ENCODE data around the gene SGSM2. TPM values are rescaled to one million over a fixed set of nuclear protein-coding genes. Genes with fewer than 3 reads are reported as not detected.

Gene SGSM2
- total and polyA plus RNA-seq, 2 experiments from 2014 or later: 99.3 to 106 TPM

DNA sequence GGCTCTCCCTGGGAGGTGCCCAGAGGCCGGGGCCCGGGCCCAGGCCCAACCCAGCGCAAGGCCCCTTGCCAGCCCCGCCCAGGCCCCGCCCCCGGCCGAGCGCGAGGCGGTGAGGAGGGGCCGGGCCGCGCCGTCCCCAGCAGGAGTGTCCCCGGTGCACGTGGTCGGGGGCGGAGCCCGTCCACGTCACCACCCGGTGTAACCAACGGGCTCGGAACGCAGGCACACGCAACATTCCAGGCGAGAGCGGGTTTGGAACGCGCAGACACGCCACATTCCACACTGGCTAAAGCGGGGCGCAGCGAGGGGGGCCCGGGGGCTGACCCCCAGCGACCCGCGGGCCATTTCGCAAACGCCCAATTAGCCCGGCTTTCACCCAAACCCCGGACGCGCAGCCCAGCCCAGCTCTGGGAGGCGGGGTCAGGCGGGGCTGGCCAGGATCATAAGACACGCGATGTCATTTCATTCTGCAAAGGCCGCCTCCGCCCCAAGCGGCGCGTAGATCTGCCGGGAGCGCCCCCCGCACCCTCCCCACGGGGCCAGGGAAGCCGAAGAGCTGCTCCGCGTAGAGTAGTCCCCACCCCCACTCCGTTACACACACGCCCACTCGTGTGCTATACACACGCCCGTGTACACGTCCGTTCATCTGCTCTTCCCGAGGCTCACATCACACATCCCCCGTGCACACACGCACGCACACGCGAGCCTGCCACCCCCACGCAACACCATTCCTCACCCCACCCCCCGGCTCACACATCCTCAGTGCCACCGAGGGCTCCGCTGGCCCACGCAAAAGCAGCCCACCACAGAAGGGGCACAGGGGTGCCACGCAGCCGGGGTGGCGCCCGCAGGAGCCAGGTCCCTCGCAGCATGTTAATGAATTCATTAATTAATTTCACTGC, 62.5 kb downstream of the SGSM2 start:
- no peaks in the 10 kb centered on the region for H3K9me3 ChIP-seq (ENCODE audit: low read depth)
- TF ChIP-seq, protein P1, sequence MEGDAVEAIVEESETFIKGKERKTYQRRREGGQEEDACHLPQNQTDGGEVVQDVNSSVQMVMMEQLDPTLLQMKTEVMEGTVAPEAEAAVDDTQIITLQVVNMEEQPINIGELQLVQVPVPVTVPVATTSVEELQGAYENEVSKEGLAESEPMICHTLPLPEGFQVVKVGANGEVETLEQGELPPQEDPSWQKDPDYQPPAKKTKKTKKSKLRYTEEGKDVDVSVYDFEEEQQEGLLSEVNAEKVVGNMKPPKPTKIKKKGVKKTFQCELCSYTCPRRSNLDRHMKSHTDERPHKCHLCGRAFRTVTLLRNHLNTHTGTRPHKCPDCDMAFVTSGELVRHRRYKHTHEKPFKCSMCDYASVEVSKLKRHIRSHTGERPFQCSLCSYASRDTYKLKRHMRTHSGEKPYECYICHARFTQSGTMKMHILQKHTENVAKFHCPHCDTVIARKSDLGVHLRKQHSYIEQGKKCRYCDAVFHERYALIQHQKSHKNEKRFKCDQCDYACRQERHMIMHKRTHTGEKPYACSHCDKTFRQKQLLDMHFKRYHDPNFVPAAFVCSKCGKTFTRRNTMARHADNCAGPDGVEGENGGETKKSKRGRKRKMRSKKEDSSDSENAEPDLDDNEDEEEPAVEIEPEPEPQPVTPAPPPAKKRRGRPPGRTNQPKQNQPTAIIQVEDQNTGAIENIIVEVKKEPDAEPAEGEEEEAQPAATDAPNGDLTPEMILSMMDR (IDR thresholded peaks at IDR 0.05; ENCODE audit: low read depth, low read length): no peak
- peak overlapping the region; percentile 83 for H3K4me3 ChIP-seq
- no peaks in the 10 kb centered on the region for H3K36me3 ChIP-seq
- H3K27me3 ChIP-seq: no peaks in the 10 kb centered on the region
- peak; percentile 97 to 98 for DNase-seq (ENCODE audit: low read depth in 1 of 2, low spot score in 1 of 2)
- peaks cover 39% of the 10 kb centered on the region for H3K4me1 ChIP-seq (ENCODE audit: low read depth)
- H3K27ac ChIP-seq: peak overlapping the region; percentile 98

DNA sequence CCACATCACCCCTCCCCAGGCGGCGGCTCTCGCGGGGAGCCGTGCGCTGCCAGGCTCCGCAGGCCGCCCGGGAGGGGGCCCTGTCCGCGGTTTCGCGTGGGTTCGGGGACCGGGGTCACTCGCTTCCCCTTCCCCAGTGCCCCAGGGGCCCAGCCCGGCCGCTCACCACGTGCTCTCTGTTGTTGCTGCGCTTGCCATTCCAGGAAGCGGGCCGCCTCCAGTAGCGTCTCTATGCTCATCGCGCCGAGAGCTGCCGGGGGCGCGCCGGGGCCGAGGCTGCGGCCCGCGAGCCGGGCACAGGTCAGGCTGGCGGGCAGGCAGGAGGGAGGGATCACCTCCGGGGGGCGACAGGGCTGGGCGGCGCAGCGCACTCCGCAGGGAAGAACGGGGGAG, 63.2 kb downstream of the SGSM2 start:
- Histone ChIP-seq H3K4me3 (peak overlapping the region; percentile 83), H3K4me1 (ENCODE audit: low read depth) (peaks cover 32% of the 10 kb centered on the region), H3K36me3 (no peaks in the 10 kb centered on the region), H3K27me3 (no peaks in the 10 kb centered on the region), H3K27ac (peak overlapping the region; percentile 98), H3K9me3 (ENCODE audit: low read depth) (no peaks in the 10 kb centered on the region)
- peak; percentile 57 to 83 for DNase-seq (ENCODE audit: low read depth in 1 of 2, low spot score in 1 of 2)
- TF ChIP-seq, protein P1 (IDR thresholded peaks at IDR 0.05; ENCODE audit: low read depth, low read length): no peak

DNA sequence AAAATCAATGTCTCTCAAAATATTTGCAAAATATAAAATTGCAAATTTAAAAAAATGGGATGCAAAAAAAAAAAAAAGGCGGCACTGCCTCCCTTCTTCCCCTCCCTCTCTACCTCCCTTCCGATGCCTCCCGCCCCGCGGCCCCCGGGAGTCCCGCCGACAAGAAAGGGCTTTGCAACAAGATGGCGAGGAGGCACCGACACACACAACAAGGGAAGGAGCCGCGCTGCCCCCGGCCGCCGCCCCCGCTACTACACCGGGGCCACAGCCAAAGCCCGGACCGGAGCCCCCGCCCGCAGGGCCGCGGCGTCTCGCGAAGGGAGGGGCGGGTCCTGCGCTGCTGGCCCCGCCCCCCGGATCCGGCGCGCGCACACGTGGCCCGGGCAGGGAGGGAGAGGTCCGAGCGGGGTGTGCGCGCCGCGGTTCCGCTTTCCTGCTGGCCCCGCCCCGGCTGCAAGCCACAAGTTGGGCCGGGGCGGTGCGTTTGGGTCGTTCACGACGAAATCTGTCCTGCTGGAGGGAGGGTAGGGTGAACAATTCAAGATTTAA, 63.6 kb downstream of the SGSM2 start, which contains the start of gene MNT:
MNT (minus strand) TSS at position 184 of the 549 bp plus-strand sequence. CDS start 348 bp downstream, outside the sequence.
- Histone ChIP-seq H3K4me1 (ENCODE audit: low read depth) (peaks cover 27% of the 10 kb centered on the region), H3K4me3 (peak within 1 kb of the TSS; percentile 83), H3K27me3 (no peaks in the 10 kb centered on the region), H3K27ac (peak within 1 kb of the TSS; percentile 98), H3K36me3 (no peaks in the 10 kb centered on the region), H3K9me3 (ENCODE audit: low read depth) (no peaks in the 10 kb centered on the region)
- peak; percentile 96 to 98 for DNase-seq (ENCODE audit: low read depth in 1 of 2, low spot score in 1 of 2)
- TF ChIP-seq, protein P1 (IDR thresholded peaks at IDR 0.05; ENCODE audit: low read depth, low read length): no peak

DNA sequence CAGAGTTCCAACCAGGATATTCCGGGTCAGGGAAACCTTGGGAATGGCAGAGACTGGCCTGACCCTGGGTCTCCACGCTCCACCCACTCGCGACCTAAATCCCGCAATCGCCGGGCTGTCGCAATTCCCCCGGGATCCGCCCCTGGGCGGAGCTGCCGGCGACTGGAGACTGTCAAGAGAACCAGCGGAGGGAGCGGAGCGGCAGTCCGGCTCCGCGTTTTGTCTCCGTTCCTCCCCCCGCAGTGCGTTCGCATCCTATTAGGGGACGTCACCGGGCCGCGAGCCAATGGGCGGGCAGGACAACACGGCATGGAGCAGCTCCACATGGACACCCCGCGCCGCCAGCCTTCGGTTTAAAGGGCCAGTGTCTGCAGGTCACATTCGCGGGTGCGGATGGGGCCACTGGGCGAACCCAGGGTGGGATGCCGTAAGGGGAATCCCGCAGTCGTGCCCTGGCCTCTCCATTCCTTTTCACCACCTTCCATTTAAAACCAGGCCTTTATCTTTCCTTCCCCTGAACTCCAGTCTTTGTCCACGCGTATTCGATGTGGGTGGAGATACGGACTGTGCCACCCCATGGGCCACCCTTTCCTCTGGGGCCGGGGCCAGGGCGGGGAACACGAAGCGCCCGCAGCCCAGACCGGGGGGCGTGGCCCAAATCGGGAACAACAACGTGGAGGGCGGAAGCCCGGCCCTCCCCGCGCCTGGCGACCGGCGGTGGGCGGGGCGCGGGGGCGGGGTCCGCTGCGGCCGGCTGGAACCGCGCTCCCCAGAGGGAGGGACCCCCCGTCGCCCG, 64.3 kb downstream of the SGSM2 start:
- peak; percentile 100 for DNase-seq (ENCODE audit: low read depth in 1 of 2, low spot score in 1 of 2)
- no peaks in the 10 kb centered on the region for H3K27me3 ChIP-seq
- H3K36me3 ChIP-seq: no peaks in the 10 kb centered on the region
- H3K27ac ChIP-seq: peak overlapping the region; percentile 98
- TF ChIP-seq, protein P1 (IDR thresholded peaks at IDR 0.05; ENCODE audit: low read depth, low read length): no peak
- H3K4me3 ChIP-seq: peak overlapping the region; percentile 83
- H3K4me1 ChIP-seq (ENCODE audit: low read depth): peaks cover 24% of the 10 kb centered on the region
- no peaks in the 10 kb centered on the region for H3K9me3 ChIP-seq (ENCODE audit: low read depth)

DNA sequence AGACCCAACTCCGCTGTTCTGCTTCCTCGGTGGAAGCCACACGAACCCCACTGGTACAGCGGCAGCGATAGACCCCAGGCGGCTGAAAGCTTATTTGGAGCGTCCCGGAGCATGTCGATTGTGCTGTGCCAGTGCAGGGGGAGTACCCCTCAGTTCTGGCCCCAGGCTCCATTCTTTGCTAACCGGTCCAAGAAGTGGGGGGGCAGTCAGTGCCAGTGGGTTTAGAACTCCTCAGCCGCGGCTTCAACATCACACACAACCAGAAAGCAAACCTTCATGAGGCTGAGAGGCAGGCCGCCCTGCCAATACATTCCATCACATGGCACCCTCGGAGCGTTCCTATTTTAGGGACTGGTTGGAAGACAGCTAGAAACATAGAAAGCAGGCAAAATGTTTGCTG, 65.2 kb downstream of the SGSM2 start:
- Histone ChIP-seq H3K4me3 (peak overlapping the region; percentile 83), H3K9me3 (ENCODE audit: low read depth) (no peaks in the 10 kb centered on the region), H3K4me1 (ENCODE audit: low read depth) (peaks cover 24% of the 10 kb centered on the region), H3K36me3 (no peaks in the 10 kb centered on the region), H3K27ac (peak overlapping the region; percentile 98), H3K27me3 (no peaks in the 10 kb centered on the region)
- TF ChIP-seq, protein P1 (IDR thresholded peaks at IDR 0.05; ENCODE audit: low read depth, low read length): no peak
- DNase-seq (ENCODE audit: low read depth in 1 of 2, low spot score in 1 of 2): no peak
